ENCODE results near the gene IL1RAPL1. TPM values are rescaled to one million over a fixed set of nuclear protein-coding genes. Genes with fewer than 3 reads are reported as not detected.

The IL1RAPL1 gene
- total RNA-seq, 2 experiments from 2014 or later = not detected

GRCh38 chrX:29792335-29792734 lies 1205.1 kb downstream of the IL1RAPL1 start:
- POLR2A ChIA-PET = no interaction called here
- H3K4me1 Mint-ChIP-seq (ENCODE audit: low read depth) = no peaks in the 10 kb centered on the region
- H3K4me3 Mint-ChIP-seq = no peak overlapping the region
- no peak for DNase-seq
- no peaks in the 10 kb centered on the region for H3K27me3 Mint-ChIP-seq
- CTCF ChIA-PET = no interaction called here
- H3K27ac Mint-ChIP-seq = no peak overlapping the region
- H3K9me3 Mint-ChIP-seq = peaks cover 4% of the 10 kb centered on the region
- H3K36me3 Mint-ChIP-seq = no peaks in the 10 kb centered on the region
- intact Hi-C loops (cut with micrococcal nuclease) = no loop called here

GRCh38 chrX:29797156-29797555 lies 1209.9 kb downstream of the IL1RAPL1 start:
- CTCF ChIA-PET = no interaction called here

GRCh38 chrX:29798469-29798868 lies 1211.2 kb downstream of the IL1RAPL1 start:
- no peaks in the 10 kb centered on the region for H3K9me3 Mint-ChIP-seq
- ChIA-PET CTCF (no interaction called here), POLR2A (no interaction called here)
- intact Hi-C loops (cut with micrococcal nuclease) = no loop called here
- H3K36me3 Mint-ChIP-seq = no peaks in the 10 kb centered on the region
- H3K27ac Mint-ChIP-seq = no peak overlapping the region
- no peaks in the 10 kb centered on the region for H3K4me1 Mint-ChIP-seq (ENCODE audit: low read depth)
- H3K4me3 Mint-ChIP-seq = no peak overlapping the region
- H3K27me3 Mint-ChIP-seq = no peaks in the 10 kb centered on the region
- no peak for DNase-seq

More at GRCh38 chrX:29797156-29797555, 1209.9 kb downstream of the IL1RAPL1 start:
- no peaks in the 10 kb centered on the region for H3K4me1 Mint-ChIP-seq (ENCODE audit: low read depth)
- POLR2A ChIA-PET = no interaction called here
- intact Hi-C loops (cut with micrococcal nuclease) = no loop called here
- no peak overlapping the region for H3K4me3 Mint-ChIP-seq
- no peaks in the 10 kb centered on the region for H3K9me3 Mint-ChIP-seq
- no peak overlapping the region for H3K27ac Mint-ChIP-seq
- no peak for DNase-seq
- H3K36me3 Mint-ChIP-seq = no peaks in the 10 kb centered on the region
- H3K27me3 Mint-ChIP-seq = no peaks in the 10 kb centered on the region

GRCh38 chrX:29813174-29813573 lies 1225.9 kb downstream of the IL1RAPL1 start:
- H3K4me1 Mint-ChIP-seq (ENCODE audit: low read depth) = no peaks in the 10 kb centered on the region
- no peak for DNase-seq
- H3K27ac Mint-ChIP-seq = no peak overlapping the region
- H3K4me3 Mint-ChIP-seq = no peak overlapping the region
- H3K36me3 Mint-ChIP-seq = no peaks in the 10 kb centered on the region
- POLR2A ChIA-PET = no interaction called here
- CTCF ChIA-PET = no interaction called here
- no peaks in the 10 kb centered on the region for H3K27me3 Mint-ChIP-seq
- H3K9me3 Mint-ChIP-seq = peaks cover 6% of the 10 kb centered on the region
- intact Hi-C loops (cut with micrococcal nuclease) = no loop called here

GRCh38 chrX:29824176-29824906 lies 1237.1 kb downstream of the IL1RAPL1 start:
- DNase-seq = no peak
- Mint-ChIP-seq H3K4me3 (no peak overlapping the region), H3K36me3 (no peaks in the 10 kb centered on the region), H3K4me1 (ENCODE audit: low read depth) (no peaks in the 10 kb centered on the region), H3K27me3 (no peaks in the 10 kb centered on the region), H3K27ac (no peak overlapping the region), H3K9me3 (peaks cover 2% of the 10 kb centered on the region)
- POLR2A ChIA-PET = no interaction called here
- intact Hi-C loops (cut with micrococcal nuclease) = no loop called here
- CTCF ChIA-PET = no interaction called here

- ChIA-PET POLR2A (no interaction called here), CTCF (no interaction called here)
- Mint-ChIP-seq H3K4me1 (ENCODE audit: low read depth) (no peaks in the 10 kb centered on the region), H3K27me3 (no peaks in the 10 kb centered on the region), H3K4me3 (no peak overlapping the region), H3K9me3 (peaks cover 2% of the 10 kb centered on the region), H3K27ac (no peak overlapping the region), H3K36me3 (no peaks in the 10 kb centered on the region)
- intact Hi-C loops (cut with micrococcal nuclease) = no loop called here
- DNase-seq = no peak
These were observed 1239.5 kb downstream of the IL1RAPL1 start for GRCh38 chrX:29826742-29827141.

GRCh38 chrX:29834311-29834710 lies 1247.1 kb downstream of the IL1RAPL1 start:
- H3K9me3 Mint-ChIP-seq = no peaks in the 10 kb centered on the region
- no peak overlapping the region for H3K4me3 Mint-ChIP-seq
- no peaks in the 10 kb centered on the region for H3K36me3 Mint-ChIP-seq
- CTCF ChIA-PET = no interaction called here
- DNase-seq = no peak
- H3K4me1 Mint-ChIP-seq (ENCODE audit: low read depth) = no peaks in the 10 kb centered on the region
- no peak overlapping the region for H3K27ac Mint-ChIP-seq
- POLR2A ChIA-PET = no interaction called here
- no peaks in the 10 kb centered on the region for H3K27me3 Mint-ChIP-seq
- intact Hi-C loops (cut with micrococcal nuclease) = no loop called here

GRCh38 chrX:29834764-29835163 lies 1247.5 kb downstream of the IL1RAPL1 start:
- intact Hi-C loops (cut with micrococcal nuclease) = no loop called here
- no peak for DNase-seq
- Mint-ChIP-seq H3K36me3 (no peaks in the 10 kb centered on the region), H3K27me3 (no peaks in the 10 kb centered on the region), H3K4me1 (ENCODE audit: low read depth) (no peaks in the 10 kb centered on the region), H3K4me3 (no peak overlapping the region), H3K27ac (no peak overlapping the region), H3K9me3 (no peaks in the 10 kb centered on the region)
- POLR2A ChIA-PET = no interaction called here
- CTCF ChIA-PET = no interaction called here

- no peaks in the 10 kb centered on the region for H3K36me3 Mint-ChIP-seq
- CTCF ChIA-PET = no interaction called here
- H3K4me3 Mint-ChIP-seq = no peak overlapping the region
- intact Hi-C loops (cut with micrococcal nuclease) = no loop called here
- H3K27ac Mint-ChIP-seq = no peak overlapping the region
- peaks cover 2% of the 10 kb centered on the region for H3K9me3 Mint-ChIP-seq
- no peaks in the 10 kb centered on the region for H3K4me1 Mint-ChIP-seq (ENCODE audit: low read depth)
- POLR2A ChIA-PET = no interaction called here
- no peaks in the 10 kb centered on the region for H3K27me3 Mint-ChIP-seq
- no peak for DNase-seq
These were observed 1254.5 kb downstream of the IL1RAPL1 start for GRCh38 chrX:29841750-29842149.

GRCh38 chrX:29842552-29842951 lies 1255.3 kb downstream of the IL1RAPL1 start:
- ChIA-PET CTCF (no interaction called here), POLR2A (no interaction called here)
- Mint-ChIP-seq H3K27me3 (no peaks in the 10 kb centered on the region), H3K4me1 (ENCODE audit: low read depth) (no peaks in the 10 kb centered on the region), H3K27ac (no peak overlapping the region), H3K9me3 (peaks cover 2% of the 10 kb centered on the region), H3K4me3 (no peak overlapping the region), H3K36me3 (no peaks in the 10 kb centered on the region)
- intact Hi-C loops (cut with micrococcal nuclease) = no loop called here
- DNase-seq = no peak

GRCh38 chrX:29851857-29852605 lies 1264.8 kb downstream of the IL1RAPL1 start:
- intact Hi-C loops (cut with micrococcal nuclease) = no loop called here
- Mint-ChIP-seq H3K4me1 (ENCODE audit: low read depth) (no peaks in the 10 kb centered on the region), H3K27me3 (no peaks in the 10 kb centered on the region), H3K27ac (no peak overlapping the region), H3K9me3 (no peaks in the 10 kb centered on the region), H3K36me3 (no peaks in the 10 kb centered on the region), H3K4me3 (no peak overlapping the region)
- ChIA-PET POLR2A (no interaction called here), CTCF (no interaction called here)
- DNase-seq = no peak

- ChIA-PET POLR2A (no interaction called here), CTCF (no interaction called here)
- no peaks in the 10 kb centered on the region for H3K4me1 Mint-ChIP-seq (ENCODE audit: low read depth)
- no peaks in the 10 kb centered on the region for H3K9me3 Mint-ChIP-seq
- no peak overlapping the region for H3K27ac Mint-ChIP-seq
- no peak for DNase-seq
- no peak overlapping the region for H3K4me3 Mint-ChIP-seq
- no peaks in the 10 kb centered on the region for H3K27me3 Mint-ChIP-seq
- no peaks in the 10 kb centered on the region for H3K36me3 Mint-ChIP-seq
- intact Hi-C loops (cut with micrococcal nuclease) = no loop called here
These were observed 1265.5 kb downstream of the IL1RAPL1 start for GRCh38 chrX:29852767-29853166.

GRCh38 chrX:29858714-29859113 lies 1271.5 kb downstream of the IL1RAPL1 start:
- Mint-ChIP-seq H3K27ac (no peak overlapping the region), H3K9me3 (peaks cover 2% of the 10 kb centered on the region), H3K4me1 (ENCODE audit: low read depth) (no peaks in the 10 kb centered on the region), H3K4me3 (no peak overlapping the region), H3K27me3 (no peaks in the 10 kb centered on the region), H3K36me3 (no peaks in the 10 kb centered on the region)
- DNase-seq = no peak
- ChIA-PET POLR2A (no interaction called here), CTCF (no interaction called here)
- intact Hi-C loops (cut with micrococcal nuclease) = no loop called here

Data from activated CD4-positive, alpha-beta memory T cell treated with anti-CD3 and anti-CD28 coated beads for 36 hours (primary cell).